ENCODE results near the gene CLCN1.
A peak's percentile ranks its signal among the peaks of the same experiment; 100 is the strongest.
"Not testable (repeated sequence)": the region's sequence is repeated elsewhere in the genome, so short reads cannot be mapped to it uniquely, and the experiment has no call there.

CLCN1 gene

GRCh38 chr7:143315776-143316175 is at the start of gene CLCN1:
CLCN1 (plus strand) TSS chr7:143316111; CDS start chr7:143316213, 102 bp downstream.
- no peak for DNase-seq

GRCh38 chr7:143269251-143269650 is 46.7 kb upstream of the CLCN1 start:
- no peak for DNase-seq

- no peak for DNase-seq
Observed at GRCh38 chr7:143271240-143271639, 44.7 kb upstream of the CLCN1 start.

- no peak for DNase-seq
Observed at GRCh38 chr7:143272871-143273270, 43.0 kb upstream of the CLCN1 start.

GRCh38 chr7:143279186-143280098 is 36.5 kb upstream of the CLCN1 start:
- no peak for DNase-seq

- no peak for DNase-seq
Observed at GRCh38 chr7:143280160-143280559, 35.8 kb upstream of the CLCN1 start.

DNA sequence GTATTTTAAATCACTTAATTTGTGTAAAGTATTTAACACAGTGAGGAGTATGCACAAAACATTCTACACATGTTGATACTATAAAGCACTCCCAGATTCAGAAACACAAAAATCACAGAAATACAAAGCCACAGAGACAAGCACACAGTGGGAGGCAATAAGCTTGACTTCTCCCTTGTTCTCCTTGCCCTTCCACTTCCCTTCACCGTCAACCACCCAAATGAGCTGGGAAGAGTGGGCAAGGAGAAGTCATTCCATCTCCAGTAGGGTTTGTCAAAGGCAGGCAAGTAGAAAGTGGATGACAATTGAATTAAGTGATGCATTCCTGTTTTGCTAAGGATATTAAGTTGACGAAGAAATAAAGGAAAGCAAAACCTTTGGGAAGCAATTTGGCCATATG is 35.3 kb upstream of the CLCN1 start:
- no peak for DNase-seq

DNA sequence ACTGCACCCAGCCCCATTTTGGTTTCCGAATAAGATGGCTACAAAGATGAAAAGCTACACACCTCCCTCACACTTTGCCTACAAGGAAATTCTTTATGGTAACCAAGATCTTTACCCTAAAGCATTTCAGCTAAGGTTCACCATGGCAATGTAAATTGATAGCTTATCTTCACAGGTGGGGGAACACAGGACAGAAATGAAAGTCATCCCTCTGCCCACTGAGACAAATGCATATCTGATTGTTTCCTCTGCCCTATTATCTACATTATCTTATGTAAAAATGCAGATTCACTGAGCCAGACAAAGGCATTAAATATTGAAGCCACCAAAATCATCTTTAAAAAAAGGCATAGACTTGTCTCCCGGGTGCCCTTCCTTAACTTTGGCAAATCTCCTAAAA is 34.4 kb upstream of the CLCN1 start:
- DNase-seq = no peak

DNA sequence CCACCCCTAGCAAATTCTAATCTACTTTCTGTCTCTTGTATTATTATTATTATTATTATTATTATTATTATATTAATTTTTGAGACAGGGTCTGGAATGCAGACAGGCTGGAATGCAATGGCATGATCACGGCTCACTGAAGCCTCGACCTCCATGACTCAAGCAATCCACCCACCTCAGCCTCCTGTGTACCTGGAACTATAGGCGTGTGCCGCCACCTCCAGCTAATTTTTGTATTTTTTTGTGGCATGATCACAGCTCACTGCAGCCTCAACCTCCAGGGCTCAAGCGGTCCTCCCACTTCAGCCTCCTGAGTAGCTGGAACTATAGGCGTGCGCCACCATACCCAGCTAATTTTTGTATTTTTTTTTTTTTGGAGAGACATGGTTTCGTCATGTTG is 33.8 kb upstream of the CLCN1 start:
- no peak for DNase-seq

- DNase-seq = no peak
Observed at GRCh38 chr7:143283381-143283780, 32.5 kb upstream of the CLCN1 start.

DNA sequence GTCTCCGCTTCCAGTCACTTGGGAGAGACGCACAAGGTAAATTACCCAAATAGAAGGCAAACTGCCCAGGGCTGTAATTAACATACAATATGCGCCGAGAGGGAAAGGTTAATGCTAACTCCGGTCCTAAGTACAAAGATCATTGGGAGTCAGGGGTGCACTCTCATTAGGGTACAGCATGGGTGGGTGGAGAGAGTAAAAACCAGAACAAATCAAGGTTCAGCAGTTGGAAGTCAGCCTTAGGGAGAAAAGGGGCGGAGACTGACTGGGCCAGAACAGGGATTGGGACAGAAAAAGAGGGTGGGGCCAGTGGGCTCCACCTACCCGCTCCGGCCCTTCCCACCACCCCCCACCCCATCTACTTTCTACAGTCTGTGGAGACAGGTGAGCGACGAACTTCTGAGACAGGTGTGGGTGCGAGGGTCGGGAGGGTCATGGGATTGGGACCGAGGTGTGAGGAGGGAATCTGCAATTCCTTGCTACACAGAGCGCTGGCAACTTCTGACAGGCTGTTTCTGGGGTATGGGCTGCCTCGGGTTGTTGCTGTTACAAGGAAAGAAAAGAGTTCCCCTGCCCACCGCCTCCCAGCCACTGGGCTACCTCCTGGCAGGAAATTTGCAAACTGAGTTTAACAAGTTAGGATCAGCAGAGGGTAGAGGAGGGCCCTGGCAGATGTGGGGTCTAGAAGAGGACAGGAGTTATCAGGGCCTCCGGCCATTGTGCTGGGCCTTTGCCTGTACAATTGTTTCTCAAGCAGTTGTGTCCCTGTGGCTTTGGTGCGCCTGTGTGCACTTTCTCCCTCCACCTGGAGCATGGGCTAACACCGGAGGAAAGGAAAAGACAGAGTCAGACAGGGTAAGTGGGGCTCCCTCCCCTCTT is 31.1 kb upstream of the CLCN1 start, which contains the start of gene TMEM139:
Gene TMEM139 (plus strand): TSS at position 368 of the 879 bp plus-strand sequence. CDS start 1,000 bp downstream, outside the sequence.
- no peak for DNase-seq

- DNase-seq = no peak
Observed at GRCh38 chr7:143285470-143285778, 30.5 kb upstream of the CLCN1 start.

GRCh38 chr7:143285806-143286521 is 29.9 kb upstream of the CLCN1 start:
- no peak for DNase-seq

DNA sequence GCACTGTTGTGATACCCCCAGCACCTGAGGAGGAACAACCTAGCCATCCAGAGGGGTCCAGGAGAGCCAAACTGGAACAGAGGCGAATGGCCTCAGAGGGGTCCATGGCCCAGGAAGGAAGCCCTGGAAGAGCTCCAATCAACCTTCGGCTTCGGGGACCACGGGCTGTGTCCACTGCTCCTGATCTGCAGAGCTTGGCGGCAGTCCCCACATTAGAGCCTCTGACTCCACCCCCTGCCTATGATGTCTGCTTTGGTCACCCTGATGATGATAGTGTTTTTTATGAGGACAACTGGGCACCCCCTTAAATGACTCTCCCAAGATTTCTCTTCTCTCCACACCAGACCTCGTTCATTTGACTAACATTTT is 29.4 kb upstream of the CLCN1 start:
- no peak for DNase-seq

- no peak for DNase-seq
Observed at GRCh38 chr7:143287339-143287934, 28.5 kb upstream of the CLCN1 start.

DNA sequence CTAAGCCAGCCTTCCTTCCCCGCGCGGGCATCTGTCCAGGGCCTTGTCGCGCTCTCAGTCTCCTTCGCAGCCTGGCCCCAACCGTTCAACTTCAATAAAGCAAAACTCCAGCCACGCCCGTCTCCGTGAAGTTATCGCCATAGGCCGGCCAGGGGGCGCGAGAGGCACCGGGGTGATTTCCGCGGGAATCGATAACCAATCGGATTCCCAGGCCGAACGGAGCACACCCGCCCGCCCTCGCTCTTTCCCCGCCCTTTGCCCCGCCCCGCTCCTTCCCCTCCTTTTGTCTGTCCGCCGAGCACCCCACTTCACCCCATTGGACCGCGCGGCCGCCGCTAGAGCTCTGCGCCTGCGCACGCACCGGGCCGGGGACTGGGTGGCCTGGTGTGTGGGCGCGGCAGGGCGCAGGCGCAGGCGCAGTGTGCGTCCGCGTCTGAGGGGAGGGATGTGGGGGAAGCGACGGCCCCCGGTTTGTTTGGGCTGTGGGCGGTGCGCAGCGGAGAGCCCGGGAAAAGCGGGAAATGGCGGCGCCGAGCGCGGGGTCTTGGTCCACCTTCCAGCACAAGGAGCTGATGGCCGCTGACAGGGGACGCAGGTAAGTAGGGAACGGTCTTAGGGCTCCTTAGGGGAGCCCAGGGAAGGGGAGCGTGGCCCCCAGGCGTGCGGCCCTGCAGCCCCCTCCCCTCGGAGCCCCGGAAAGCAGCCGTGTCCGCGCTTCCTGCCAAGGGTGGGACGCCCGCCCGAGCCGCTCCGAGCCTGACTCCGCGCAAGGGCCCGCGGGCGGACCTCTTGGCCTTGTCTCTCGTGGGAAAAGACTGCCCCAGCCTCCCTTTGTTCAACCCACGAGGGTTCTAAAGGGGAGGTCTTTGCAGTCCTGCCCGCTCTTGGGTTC is 27.7 kb upstream of the CLCN1 start, which contains the start of gene CASP2:
Gene CASP2 (plus strand): TSS at position 417 of the 892 bp plus-strand sequence. CDS start 105 bp downstream, at position 522.
- DNase-seq = peak; percentile 64

- DNase-seq = no peak
Observed at GRCh38 chr7:143288836-143289235, 27.1 kb upstream of the CLCN1 start.

- no peak for DNase-seq
Observed at GRCh38 chr7:143289421-143289820, 26.5 kb upstream of the CLCN1 start.

- DNase-seq = not testable (repeated sequence)
Observed at GRCh38 chr7:143289888-143290287, 26.0 kb upstream of the CLCN1 start.

DNA sequence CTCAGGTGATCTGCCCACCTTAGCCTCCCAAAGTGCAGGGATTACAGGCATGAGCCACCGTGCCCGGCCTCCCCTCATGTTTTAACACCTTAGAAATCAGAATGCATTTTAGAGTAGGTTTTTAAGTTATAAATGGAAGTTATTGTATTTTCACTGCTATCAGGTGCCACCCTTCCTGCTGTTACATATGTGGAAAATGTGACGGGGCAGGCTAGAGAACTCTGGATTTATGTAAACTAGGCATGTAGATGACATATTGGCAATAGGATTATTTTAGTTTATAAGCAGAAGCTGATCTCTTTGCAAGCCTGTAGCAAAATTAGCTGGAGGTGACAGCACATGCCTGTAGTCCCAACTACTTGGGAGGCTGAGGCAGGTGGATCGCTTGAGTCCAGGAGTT is 25.6 kb upstream of the CLCN1 start:
- DNase-seq = no peak

- DNase-seq = no peak
Observed at GRCh38 chr7:143292876-143293275, 23.0 kb upstream of the CLCN1 start.

DNA sequence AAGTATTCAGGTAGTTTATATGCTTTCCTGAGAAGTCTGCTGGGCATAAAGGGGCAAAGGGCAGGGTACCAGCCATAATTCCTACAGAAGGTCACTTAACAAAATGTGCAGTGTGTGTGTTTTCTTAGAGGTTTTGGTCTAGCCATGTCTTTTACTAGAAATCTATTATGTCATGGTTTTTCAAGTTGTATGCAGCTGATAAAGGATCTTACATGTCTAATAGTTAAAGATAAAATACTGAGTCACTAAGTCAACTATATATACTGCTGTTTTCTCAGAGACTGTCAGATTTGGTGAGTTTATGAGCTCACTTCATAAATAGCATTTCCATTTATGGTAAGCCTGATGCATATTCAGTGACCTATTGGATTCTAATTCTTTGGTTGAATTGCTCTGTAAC is 20.0 kb upstream of the CLCN1 start:
- no peak for DNase-seq
